Measurements from ENCODE around the gene TEAD1. TPM values are rescaled to one million over a fixed set of nuclear protein-coding genes. Genes with fewer than 3 reads are reported as not detected.
A peak's percentile ranks its signal among the peaks of the same experiment; 100 is the strongest.

The TEAD1 gene
- total RNA-seq, 4 donors from 2014 or later, result 46.1 to 175 (median 126) TPM

GRCh38 chr11:12761029-12761428, 86.8 kb downstream of the TEAD1 start:
- intact Hi-C loops (cut with DNase I; ENCODE audit: low total_unique reads), result no loop called here
- Histone ChIP-seq H3K36me3 (peaks cover 0 to 11% of the 10 kb centered on the region in 2 donors), H3K27ac (peak overlapping the region; percentile 12 to 78 (median 26)), H3K9me3 (no peaks in the 10 kb centered on the region), H3K4me3 (no peak overlapping the region), H3K4me1 (peaks cover 67 to 86% of the 10 kb centered on the region in 2 donors), H3K27me3 (no peaks in the 10 kb centered on the region)
- no peak for ATAC-seq
- no peak for DNase-seq
- TF ChIP-seq POLR2A (IDR thresholded peaks at IDR 0.05) (no peak), CTCF (IDR thresholded peaks at IDR 0.05 in 4 of 5, conservative IDR thresholded peaks at IDR 0.05 in 1 of 5) (peak in 1 of 5 experiments; percentile 11)
- in situ Hi-C loops (cut with MboI; ENCODE audit: low sequenced_read_pairs in 4 of 4), result no loop called here

- no peak for ATAC-seq
- DNase-seq, result no peak
- H3K9me3 ChIP-seq, result no peaks in the 10 kb centered on the region
- in situ Hi-C loops (cut with MboI; ENCODE audit: low sequenced_read_pairs in 4 of 4), result no loop called here
- no peak overlapping the region for H3K4me3 ChIP-seq
- H3K27ac ChIP-seq, result peak overlapping the region; percentile 30 to 78 (median 62)
- peaks cover 67 to 88% of the 10 kb centered on the region in 2 donors for H3K4me1 ChIP-seq
- no peaks in the 10 kb centered on the region for H3K27me3 ChIP-seq
- intact Hi-C loops (cut with DNase I; ENCODE audit: low total_unique reads), result no loop called here
- H3K36me3 ChIP-seq, result peaks cover 0 to 11% of the 10 kb centered on the region in 2 donors
- TF ChIP-seq POLR2A (IDR thresholded peaks at IDR 0.05), result no peak
Measured at GRCh38 chr11:12762278-12762677, 88.1 kb downstream of the TEAD1 start.

GRCh38 chr11:12762696-12763324, 88.6 kb downstream of the TEAD1 start:
- Histone ChIP-seq H3K27ac (peak overlapping the region; percentile 30 to 78 (median 62)), H3K36me3 (peaks cover 0 to 11% of the 10 kb centered on the region in 2 donors), H3K4me1 (peaks cover 68 to 91% of the 10 kb centered on the region in 2 donors), H3K27me3 (no peaks in the 10 kb centered on the region), H3K9me3 (no peaks in the 10 kb centered on the region), H3K4me3 (no peak overlapping the region)
- in situ Hi-C loops (cut with MboI; ENCODE audit: low sequenced_read_pairs in 4 of 4), result no loop called here
- ATAC-seq (peak in 1 of 2 donors; percentile 72), DNase-seq (peak; percentile 28 to 51)
- intact Hi-C loops (cut with DNase I; ENCODE audit: low total_unique reads), result no loop called here
- TF ChIP-seq CTCF (IDR thresholded peaks at IDR 0.05 in 4 of 5, conservative IDR thresholded peaks at IDR 0.05 in 1 of 5), result no peak
- no peak for TF ChIP-seq POLR2A (IDR thresholded peaks at IDR 0.05)

GRCh38 chr11:12764187-12764914, 90.1 kb downstream of the TEAD1 start:
- H3K36me3 ChIP-seq, result peaks cover 0 to 11% of the 10 kb centered on the region in 2 donors
- H3K4me1 ChIP-seq, result peaks cover 80 to 98% of the 10 kb centered on the region in 2 donors
- intact Hi-C loops (cut with DNase I; ENCODE audit: low total_unique reads) (no loop called here), in situ Hi-C loops (cut with MboI; ENCODE audit: low sequenced_read_pairs in 4 of 4) (no loop called here)
- ATAC-seq (no peak), DNase-seq (no peak)
- no peaks in the 10 kb centered on the region for H3K9me3 ChIP-seq
- no peaks in the 10 kb centered on the region for H3K27me3 ChIP-seq
- TF ChIP-seq POLR2A (IDR thresholded peaks at IDR 0.05), result no peak
- TF ChIP-seq CTCF (IDR thresholded peaks at IDR 0.05 in 4 of 5, conservative IDR thresholded peaks at IDR 0.05 in 1 of 5), result no peak
- peak overlapping the region in 3 of 4 donors; percentile 78 to 87 (median 83) for H3K27ac ChIP-seq
- H3K4me3 ChIP-seq, result no peak overlapping the region

GRCh38 chr11:12765428-12765827, 91.2 kb downstream of the TEAD1 start:
- intact Hi-C loops (cut with DNase I; ENCODE audit: low total_unique reads) (loop anchor here (5.0 kb wide), 1 partner anchor 68 kb away; no protein-coding TSS in a partner anchor), in situ Hi-C loops (cut with MboI; ENCODE audit: low sequenced_read_pairs in 4 of 4) (no loop called here)
- H3K4me1 ChIP-seq, result peaks cover 81 to 98% of the 10 kb centered on the region in 2 donors

More at GRCh38 chr11:12765428-12765827, 91.2 kb downstream of the TEAD1 start:
- TF ChIP-seq CTCF (IDR thresholded peaks at IDR 0.05 in 4 of 5, conservative IDR thresholded peaks at IDR 0.05 in 1 of 5), result no peak
- no peak for TF ChIP-seq POLR2A (IDR thresholded peaks at IDR 0.05)
- H3K4me3 ChIP-seq, result no peak overlapping the region
- DNase-seq (no peak), ATAC-seq (no peak)
- H3K27ac ChIP-seq, result peak overlapping the region; percentile 78 to 87 (median 82)
- no peaks in the 10 kb centered on the region for H3K9me3 ChIP-seq
- H3K36me3 ChIP-seq, result peaks cover 0 to 11% of the 10 kb centered on the region in 2 donors
- H3K27me3 ChIP-seq, result no peaks in the 10 kb centered on the region

Measured in gastrocnemius medialis (tissue), 4 donors.